ENCODE results near the gene TIMP4. TPM values are rescaled to one million over a fixed set of nuclear protein-coding genes. Genes with fewer than 3 reads are reported as not detected.

Gene TIMP4
- total RNA-seq, 1 donor: not detected

- DNase-seq (ENCODE audit: low read depth in 2 of 3, low spot score in 2 of 3): no peak
These were observed 51.5 kb downstream of the TIMP4 start for GRCh38 chr3:12107071-12107713.

Other genes starting within 250 kb of the TIMP4 start
- not detected for gene SYN2, start 154.5 kb downstream of the TIMP4 start, total RNA-seq
- not detected for gene PPARG, start 130.2 kb upstream of the TIMP4 start, total RNA-seq

Data from hematopoietic multipotent progenitor cell (in vitro differentiated cells).